ENCODE data around the gene C10orf90.

DNA sequence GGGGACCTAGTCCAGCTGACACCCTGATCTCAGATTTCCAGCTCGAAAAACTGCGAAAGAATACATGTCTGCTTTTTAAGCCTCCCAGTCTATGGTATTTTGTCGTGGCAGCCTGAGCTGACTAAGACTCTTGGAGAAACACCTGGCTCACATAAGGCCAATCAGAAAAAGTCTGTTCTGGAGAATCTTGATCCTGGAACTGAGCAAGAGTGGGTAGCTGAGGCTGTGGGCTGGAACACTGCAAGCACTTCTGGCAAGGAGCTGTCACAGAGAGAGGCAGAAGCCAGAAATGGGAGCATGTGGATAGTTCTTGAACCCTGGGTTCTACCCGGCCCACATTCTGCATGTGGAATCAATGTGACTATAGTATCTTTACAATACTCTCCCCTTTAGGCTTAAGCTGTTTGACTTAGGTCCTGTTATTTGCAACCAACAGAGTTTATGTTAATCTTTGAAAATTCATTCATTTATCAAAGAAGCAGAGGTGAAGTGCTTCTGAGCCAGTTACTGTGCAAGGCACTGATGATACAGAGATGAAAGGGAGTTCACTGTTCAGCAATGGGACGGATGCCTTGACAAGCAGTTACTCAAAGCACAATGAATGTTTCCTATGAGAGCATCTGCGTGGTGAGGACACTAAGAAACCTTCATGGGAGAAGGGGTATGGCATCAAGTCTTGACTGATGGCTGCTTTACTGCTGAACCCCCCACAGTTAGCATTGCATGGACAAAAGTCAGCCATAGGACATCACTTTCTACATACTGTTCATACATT, 4.4 kb upstream of the C10orf90 start:
- TF ChIP-seq, protein P1, sequence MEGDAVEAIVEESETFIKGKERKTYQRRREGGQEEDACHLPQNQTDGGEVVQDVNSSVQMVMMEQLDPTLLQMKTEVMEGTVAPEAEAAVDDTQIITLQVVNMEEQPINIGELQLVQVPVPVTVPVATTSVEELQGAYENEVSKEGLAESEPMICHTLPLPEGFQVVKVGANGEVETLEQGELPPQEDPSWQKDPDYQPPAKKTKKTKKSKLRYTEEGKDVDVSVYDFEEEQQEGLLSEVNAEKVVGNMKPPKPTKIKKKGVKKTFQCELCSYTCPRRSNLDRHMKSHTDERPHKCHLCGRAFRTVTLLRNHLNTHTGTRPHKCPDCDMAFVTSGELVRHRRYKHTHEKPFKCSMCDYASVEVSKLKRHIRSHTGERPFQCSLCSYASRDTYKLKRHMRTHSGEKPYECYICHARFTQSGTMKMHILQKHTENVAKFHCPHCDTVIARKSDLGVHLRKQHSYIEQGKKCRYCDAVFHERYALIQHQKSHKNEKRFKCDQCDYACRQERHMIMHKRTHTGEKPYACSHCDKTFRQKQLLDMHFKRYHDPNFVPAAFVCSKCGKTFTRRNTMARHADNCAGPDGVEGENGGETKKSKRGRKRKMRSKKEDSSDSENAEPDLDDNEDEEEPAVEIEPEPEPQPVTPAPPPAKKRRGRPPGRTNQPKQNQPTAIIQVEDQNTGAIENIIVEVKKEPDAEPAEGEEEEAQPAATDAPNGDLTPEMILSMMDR (conservative IDR thresholded peaks at IDR 0.05), result no peak
- no peak for TF ChIP-seq EZH2 (IDR thresholded peaks at IDR 0.05; ENCODE audit: low read depth)

All from PC-9 (cell line).